ENCODE measurements around the gene AXDND1.

DNA sequence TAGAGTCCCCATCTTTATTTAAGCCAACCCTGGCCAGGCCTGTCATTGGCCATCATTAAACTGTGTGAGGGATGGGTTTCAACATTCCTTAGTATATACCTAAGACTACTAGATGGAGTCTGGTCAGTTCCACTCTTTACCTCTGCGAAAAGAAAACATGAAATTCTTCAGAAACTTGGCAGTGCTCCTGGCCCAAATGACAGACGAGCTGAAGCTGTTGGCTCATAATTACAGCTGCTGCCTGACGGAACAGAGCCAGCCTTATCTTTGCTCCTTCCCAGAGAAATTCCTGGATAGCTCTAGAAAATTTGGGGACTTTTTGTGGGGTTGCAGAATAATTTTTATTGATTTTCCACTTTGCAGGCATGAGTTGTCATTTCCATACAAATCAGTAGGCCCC, 179.6 kb downstream of the AXDND1 start:
- no peak for TF ChIP-seq EZH2 (IDR thresholded peaks at IDR 0.05; ENCODE audit: low read length)
- no peak for TF ChIP-seq CTCF (optimal IDR thresholded peaks at IDR 0.05 in 1 of 3, IDR thresholded peaks at IDR 0.05 in 1 of 3, conservative IDR thresholded peaks at IDR 0.05 in 1 of 3; ENCODE audit: extremely low read depth in 1 of 3, insufficient read depth in 2 of 3, low read length in 3 of 3)

All from keratinocyte (primary cell).